Measurements from ENCODE around the gene BIN2. TPM values are rescaled to one million over a fixed set of nuclear protein-coding genes. Genes with fewer than 3 reads are reported as not detected.

Gene BIN2
- total and polyA plus RNA-seq, 9 of the 15 experiments (the other 6 are each of a cell fraction or from before 2014, with no cell fraction given), result 0.04 to 0.39 (median 0.25) TPM; not detected in 1

- TF ChIP-seq ZNF175 (CRISPR knock-in tag; IDR thresholded peaks at IDR 0.05; ENCODE audit: low read depth) (no peak), JUNB (CRISPR knock-in tag; conservative IDR thresholded peaks at IDR 0.05) (no peak), BRD4 (IDR thresholded peaks at IDR 0.05) (no peak), ZNF436 (CRISPR knock-in tag; IDR thresholded peaks at IDR 0.05) (no peak), NR0B1 (IDR thresholded peaks at IDR 0.05; ENCODE audit: partially characterized antibody) (no peak), POLR2G (IDR thresholded peaks at IDR 0.05; ENCODE audit: low read depth, low read length) (no peak), ZBTB33 (CRISPR knock-in tag; IDR thresholded peaks at IDR 0.05) (peak; percentile 89), FOXA3 (CRISPR knock-in tag; conservative IDR thresholded peaks at IDR 0.05 in 1 of 2, IDR thresholded peaks at IDR 0.05 in 1 of 2) (0 out of 4 replicates have a peak, but pooled peaks of 1 of the 2 experiments have one; percentile 25), ZNF263 (CRISPR knock-in tag; IDR thresholded peaks at IDR 0.05; ENCODE audit: borderline replicate concordance) (no peak), PBX2 (CRISPR knock-in tag; IDR thresholded peaks at IDR 0.05; ENCODE audit: low read depth) (no peak), PBX2 (tag; conservative IDR thresholded peaks at IDR 0.05; ENCODE audit: low read depth) (no peak), CXXC5 (CRISPR knock-in tag; IDR thresholded peaks at IDR 0.05) (peak; percentile 23; the same call in 1 of the 2 replicates), GTF2A2 (tag; IDR thresholded peaks at IDR 0.05) (no peak), ELF2 (CRISPR knock-in tag; IDR thresholded peaks at IDR 0.05) (no peak), TCF7L2 (IDR thresholded peaks at IDR 0.05; ENCODE audit: low read depth, low read length) (no peak), PML (IDR thresholded peaks at IDR 0.05; ENCODE audit: low read length) (no peak), GTF3C2 (IDR thresholded peaks at IDR 0.05; ENCODE audit: borderline replicate concordance, extremely low read depth, insufficient read length) (no peak)
Measured at GRCh38 chr12:51341251-51342007, 17.5 kb upstream of the BIN2 start (continued).

All from K562 (cell line).